ENCODE measurements around the gene GPD2. TPM values are rescaled to one million over a fixed set of nuclear protein-coding genes. Genes with fewer than 3 reads are reported as not detected.

GPD2 gene
- polyA plus RNA-seq, 1 experiment, result 20.7 TPM

GRCh38 chr2:156548413-156548812, 112.2 kb downstream of the GPD2 start:
- ChIA-PET CTCF (interaction anchor here (1.2 kb wide), 1 partner anchor 214 kb away, joined by 3 read pairs; no protein-coding TSS in a partner anchor), POLR2A (no interaction called here)
- Histone ChIP-seq H3K4me3 (ENCODE audit: low read depth, low read length) (no peak overlapping the region), H3K27me3 (ENCODE audit: control insufficient read depth, insufficient read depth, low read length) (no peaks in the 10 kb centered on the region), H3K27ac (ENCODE audit: low read depth, low read length) (no peak overlapping the region), H3K9me3 (ENCODE audit: control insufficient read depth, insufficient read depth, low read length) (no peaks in the 10 kb centered on the region)
- DNase-seq (ENCODE audit: low read depth, low spot score), result no peak
- no peak for TF ChIP-seq CTCF (IDR thresholded peaks at IDR 0.05; ENCODE audit: low read depth, low read length)

- CTCF ChIA-PET, result no interaction called here
- Histone ChIP-seq H3K27ac (ENCODE audit: low read depth, low read length) (no peak overlapping the region), H3K4me3 (ENCODE audit: low read depth, low read length) (no peak overlapping the region), H3K9me3 (ENCODE audit: control insufficient read depth, insufficient read depth, low read length) (no peaks in the 10 kb centered on the region), H3K27me3 (ENCODE audit: control insufficient read depth, insufficient read depth, low read length) (no peaks in the 10 kb centered on the region)
- no peak for DNase-seq (ENCODE audit: low read depth, low spot score)
- TF ChIP-seq CTCF (IDR thresholded peaks at IDR 0.05; ENCODE audit: low read depth, low read length), result no peak
- POLR2A ChIA-PET, result no interaction called here
Observed at GRCh38 chr2:156553714-156554442, 117.7 kb downstream of the GPD2 start.

- no peaks in the 10 kb centered on the region for H3K27me3 ChIP-seq (ENCODE audit: control insufficient read depth, insufficient read depth, low read length)
- TF ChIP-seq CTCF (IDR thresholded peaks at IDR 0.05; ENCODE audit: low read depth, low read length), result no peak
Observed at GRCh38 chr2:156561326-156561725, 125.1 kb downstream of the GPD2 start.

GRCh38 chr2:156562124-156562523, 125.9 kb downstream of the GPD2 start:
- TF ChIP-seq CTCF (IDR thresholded peaks at IDR 0.05; ENCODE audit: low read depth, low read length), result no peak
- H3K27me3 ChIP-seq (ENCODE audit: control insufficient read depth, insufficient read depth, low read length), result no peaks in the 10 kb centered on the region
- ChIA-PET CTCF (interaction anchor here (2.4 kb wide), 1 partner anchor 27 kb away, joined by 9 read pairs; no protein-coding TSS in a partner anchor), POLR2A (no interaction called here)
- no peaks in the 10 kb centered on the region for H3K9me3 ChIP-seq (ENCODE audit: control insufficient read depth, insufficient read depth, low read length)
- no peak overlapping the region for H3K4me3 ChIP-seq (ENCODE audit: low read depth, low read length)
- no peak overlapping the region for H3K27ac ChIP-seq (ENCODE audit: low read depth, low read length)
- no peak for DNase-seq (ENCODE audit: low read depth, low spot score)

More at GRCh38 chr2:156561326-156561725, 125.1 kb downstream of the GPD2 start:
- Histone ChIP-seq H3K9me3 (ENCODE audit: control insufficient read depth, insufficient read depth, low read length) (no peaks in the 10 kb centered on the region), H3K4me3 (ENCODE audit: low read depth, low read length) (no peak overlapping the region), H3K27ac (ENCODE audit: low read depth, low read length) (no peak overlapping the region)
- no peak for DNase-seq (ENCODE audit: low read depth, low spot score)
- ChIA-PET CTCF (interaction anchor here (0.9 to 2.4 kb wide), 3 partner anchors 28 to 226 kb away, joined by 5 to 10 read pairs (median 9); no protein-coding TSS in a partner anchor), POLR2A (no interaction called here)

- H3K4me3 ChIP-seq (ENCODE audit: low read depth, low read length), result no peak overlapping the region
- H3K9me3 ChIP-seq (ENCODE audit: control insufficient read depth, insufficient read depth, low read length), result no peaks in the 10 kb centered on the region
- ChIA-PET CTCF (interaction anchor here (2.0 to 2.4 kb wide), 2 partner anchors 25 to 229 kb away, joined by 9 to 11 read pairs; no protein-coding TSS in a partner anchor), POLR2A (no interaction called here)
- DNase-seq (ENCODE audit: low read depth, low spot score), result no peak
- no peaks in the 10 kb centered on the region for H3K27me3 ChIP-seq (ENCODE audit: control insufficient read depth, insufficient read depth, low read length)
- no peak overlapping the region for H3K27ac ChIP-seq (ENCODE audit: low read depth, low read length)
- TF ChIP-seq CTCF (IDR thresholded peaks at IDR 0.05; ENCODE audit: low read depth, low read length), result no peak
Observed at GRCh38 chr2:156563994-156564753, 128.0 kb downstream of the GPD2 start.

Measured in AG04450 (cell line).